Ovary (tissue), 9 donors: ENCODE data around the gene SLC36A4. TPM values are rescaled to one million over a fixed set of nuclear protein-coding genes. Genes with fewer than 3 reads are reported as not detected.

Experiments
- DNase-seq, 5 donors: peaks; one replicate each; pipeline ENCODE4 v3.0.0-alpha.2; 2019 to 2020
- H3K27ac ChIP-seq, 2 donors: fragments of 200-600 bp; one replicate each; pipeline versions ENCODE4 v1.5.1 to v1.8.0; 2019 to 2022
- H3K27me3 ChIP-seq: fragments of 200-600 bp; one replicate; pipeline ENCODE4 v1.8.0; 2022
- H3K36me3 ChIP-seq: fragments of 200-600 bp; sonication (generic); one replicate; pipeline ENCODE4 v1.5.1; 2019
- H3K4me1 ChIP-seq: one replicate; pipeline ENCODE4 v1.8.1; 2013; ENCODE audit warnings: mild to moderate bottlenecking, moderate library complexity; ENCODE audit not compliant: insufficient read depth
- H3K4me3 ChIP-seq: fragments of 200-600 bp; sonication (generic); one replicate; pipeline ENCODE4 v1.5.1; 2017
- H3K9me3 ChIP-seq, 2 donors: fragments of 200-600 bp in 1 of 2; sonication (generic) in 1 of 2; one replicate each; pipeline versions ENCODE4 v1.5.1 to v1.8.1; 2013 to 2019; ENCODE audit warnings: mild to moderate bottlenecking in 1 of 2, moderate library complexity in 1 of 2
- EP300 ChIP-seq: sonication (generic); formaldehyde crosslinking; IDR thresholded peaks from one replicate; pipeline ENCODE4 v1.6.1; 2017; ENCODE audit warnings: antibody characterized with exemption
- POLR2A ChIP-seq: fragments of 450-650 bp; IDR thresholded peaks from one replicate; pipeline ENCODE4 v1.6.1; 2017; ENCODE audit warnings: antibody characterized with exemption, mild to moderate bottlenecking, moderate library complexity
- WGBS, 3 donors: extraction: QIAGEN DNeasy Blood & Tissue Kit in 1 of 3; methylation state at CpG; one replicate each; pipeline versions ENCODE4 v1.1.5 to v1.1.7; 2013 to 2017; 5-methylcytosine and 5-hydroxymethylcytosine counted together
- intact Hi-C, 4 donors: fragments of 100-400 bp; cut with DNase I; formaldehyde crosslinking; loops; one replicate each; pipeline versions ENCODE4 v1.11.0 to v1.15.1; 2022 to 2023
- polyA plus RNA-seq, 2 donors: library from polyadenylated mRNA; stranded (reverse); fragments of 200-250 nt in 1 of 2; fragments of 350-450 nt in 1 of 2; fragmentation: Illumina TruSeq in 1 of 2; extraction: RNeasy Lipid Tissue Mini Kit (QIAGEN cat#74804) in 1 of 2; gene quantifications; one replicate each; pipeline ENCODE4 v1.2.3, GENCODE V29; 2013 to 2014
- total RNA-seq, 7 donors: library from RNA; depleted of rRNA in 2 of 7; stranded (reverse); fragments of >200 nt in 2 of 7; fragmentation: NEBNext Ultra II Directional in 3 of 7; extraction: Animal tissue kit (Norgen Biotek cat#: 25700) in 3 of 7; gene quantifications; one replicate each; pipeline versions ENCODE4 v1.1.0 to v1.2.4, GENCODE V29; 2016 to 2023
- TF ChIP-seq, protein P1 (sequence below), 3 donors: fragments of 450-650 bp in 2 of 3; fragments of 200-600 bp in 1 of 3; IDR thresholded peaks; one replicate each; pipeline versions ENCODE4 v1.5.1 to v1.8.0; 2016 to 2022; ENCODE audit warnings: antibody characterized with exemption in 3 of 3, mild to moderate bottlenecking in 1 of 3
- donor health status: DM: no; HTN: no; CAD: no; lungs with moderate emphysema.
- donor health status: DM: no; HTN: no; CAD: no.
- donor health status: Bipolar disorder and iron deficiency.
- donor health status: DM: yes; HTN: yes; CAD: no.
- donor health status: DM: no; HTN: no; CAD: no.
- donor health status: DM: yes; HTN: yes; CAD: no.

The SLC36A4 gene
- total and polyA plus RNA-seq, 9 donors: 6.4 to 23.9 (median 13.8) TPM

DNA sequence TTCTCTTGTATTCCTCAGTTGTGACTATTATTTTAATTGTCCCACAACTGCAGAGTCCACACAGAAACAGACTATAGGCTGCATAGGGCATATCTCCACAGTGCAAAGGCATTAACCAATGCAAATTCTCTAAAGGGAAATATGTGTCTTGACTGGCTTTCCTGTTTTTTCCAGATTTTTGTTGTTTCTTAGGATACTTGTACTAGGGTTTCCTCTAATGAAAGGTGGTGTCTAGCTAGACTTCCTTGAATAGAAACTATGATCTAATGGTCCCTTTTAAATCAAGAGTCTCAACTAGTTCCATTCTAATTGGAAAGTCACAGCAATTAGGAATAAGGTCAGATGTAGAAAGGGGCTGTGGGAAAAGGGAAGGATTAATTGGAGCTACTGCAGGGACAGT lies 37.6 kb downstream of the SLC36A4 start:
- Histone ChIP-seq H3K4me1 (no peaks in the 10 kb centered on the region), H3K27me3 (no peaks in the 10 kb centered on the region), H3K36me3 (no peaks in the 10 kb centered on the region), H3K9me3 (no peaks in the 10 kb centered on the region), H3K4me3 (no peak overlapping the region), H3K27ac (no peak overlapping the region)
- no peak for DNase-seq
- no peak for TF ChIP-seq EP300
- TF ChIP-seq, protein P1, sequence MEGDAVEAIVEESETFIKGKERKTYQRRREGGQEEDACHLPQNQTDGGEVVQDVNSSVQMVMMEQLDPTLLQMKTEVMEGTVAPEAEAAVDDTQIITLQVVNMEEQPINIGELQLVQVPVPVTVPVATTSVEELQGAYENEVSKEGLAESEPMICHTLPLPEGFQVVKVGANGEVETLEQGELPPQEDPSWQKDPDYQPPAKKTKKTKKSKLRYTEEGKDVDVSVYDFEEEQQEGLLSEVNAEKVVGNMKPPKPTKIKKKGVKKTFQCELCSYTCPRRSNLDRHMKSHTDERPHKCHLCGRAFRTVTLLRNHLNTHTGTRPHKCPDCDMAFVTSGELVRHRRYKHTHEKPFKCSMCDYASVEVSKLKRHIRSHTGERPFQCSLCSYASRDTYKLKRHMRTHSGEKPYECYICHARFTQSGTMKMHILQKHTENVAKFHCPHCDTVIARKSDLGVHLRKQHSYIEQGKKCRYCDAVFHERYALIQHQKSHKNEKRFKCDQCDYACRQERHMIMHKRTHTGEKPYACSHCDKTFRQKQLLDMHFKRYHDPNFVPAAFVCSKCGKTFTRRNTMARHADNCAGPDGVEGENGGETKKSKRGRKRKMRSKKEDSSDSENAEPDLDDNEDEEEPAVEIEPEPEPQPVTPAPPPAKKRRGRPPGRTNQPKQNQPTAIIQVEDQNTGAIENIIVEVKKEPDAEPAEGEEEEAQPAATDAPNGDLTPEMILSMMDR (IDR thresholded peaks at IDR 0.05): no peak
- intact Hi-C loops: no loop called here

DNA sequence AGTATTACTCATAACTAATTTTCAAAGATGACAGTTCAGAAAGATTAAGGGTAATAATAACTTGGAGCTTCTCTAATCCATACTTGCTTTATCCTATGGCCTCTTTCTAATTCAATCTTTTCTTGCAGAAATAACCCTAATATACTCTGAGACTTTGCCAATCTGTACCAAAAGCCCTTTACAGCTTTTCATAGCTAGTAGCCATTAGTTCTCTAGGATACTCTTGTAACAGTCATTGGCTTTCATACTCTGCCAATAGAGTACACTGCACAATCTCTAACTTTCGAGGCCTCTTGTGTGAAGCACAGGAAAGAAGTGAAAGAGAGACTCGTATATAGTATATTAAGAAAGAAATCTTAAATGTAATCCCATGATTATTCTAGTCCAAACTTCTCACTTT lies 38.1 kb downstream of the SLC36A4 start:
- WGBS, 3 donors: 92 to 93% (median 92%) methylated on average over 2 of the region's 2 CpGs
- intact Hi-C loops: no loop called here

DNA sequence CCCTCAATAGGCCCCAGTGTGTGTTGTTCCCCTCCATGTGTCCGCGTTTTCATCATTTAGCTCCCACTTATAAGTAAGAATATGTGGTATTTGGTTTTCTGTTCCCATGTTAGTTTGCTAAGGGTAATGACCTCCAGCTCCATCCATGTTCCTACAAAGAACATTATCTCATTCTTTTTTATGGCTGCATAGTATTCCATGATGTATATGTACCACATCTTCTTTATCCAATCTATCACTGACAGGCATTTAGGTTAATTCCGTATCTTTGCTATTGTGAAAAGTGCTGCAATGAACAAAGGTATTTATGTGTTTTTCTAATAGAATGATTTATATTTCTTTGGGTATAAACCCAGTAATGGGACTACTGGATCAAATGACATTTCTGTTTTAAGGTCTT lies 42.1 kb downstream of the SLC36A4 start:
- 98 to 100% (median 99%) methylated on average over 3 of the region's 3 CpGs for WGBS, 3 donors
- no peak overlapping the region for H3K27ac ChIP-seq
- TF ChIP-seq EP300: no peak
- no peak for TF ChIP-seq POLR2A
- TF ChIP-seq, protein P1 (IDR thresholded peaks at IDR 0.05): no peak
- no peaks in the 10 kb centered on the region for H3K27me3 ChIP-seq
- no peaks in the 10 kb centered on the region for H3K4me1 ChIP-seq
- no peak overlapping the region for H3K4me3 ChIP-seq
- DNase-seq: no peak
- no peaks in the 10 kb centered on the region for H3K36me3 ChIP-seq
- intact Hi-C loops: no loop called here
- H3K9me3 ChIP-seq: no peaks in the 10 kb centered on the region

More for the DNA sequence above, 38.1 kb downstream of the SLC36A4 start:
- Histone ChIP-seq H3K27me3 (no peaks in the 10 kb centered on the region), H3K4me3 (no peak overlapping the region), H3K9me3 (no peaks in the 10 kb centered on the region), H3K36me3 (no peaks in the 10 kb centered on the region), H3K27ac (no peak overlapping the region), H3K4me1 (no peaks in the 10 kb centered on the region)
- no peak for TF ChIP-seq EP300
- no peak for TF ChIP-seq POLR2A
- TF ChIP-seq, protein P1 (IDR thresholded peaks at IDR 0.05): no peak
- no peak for DNase-seq

DNA sequence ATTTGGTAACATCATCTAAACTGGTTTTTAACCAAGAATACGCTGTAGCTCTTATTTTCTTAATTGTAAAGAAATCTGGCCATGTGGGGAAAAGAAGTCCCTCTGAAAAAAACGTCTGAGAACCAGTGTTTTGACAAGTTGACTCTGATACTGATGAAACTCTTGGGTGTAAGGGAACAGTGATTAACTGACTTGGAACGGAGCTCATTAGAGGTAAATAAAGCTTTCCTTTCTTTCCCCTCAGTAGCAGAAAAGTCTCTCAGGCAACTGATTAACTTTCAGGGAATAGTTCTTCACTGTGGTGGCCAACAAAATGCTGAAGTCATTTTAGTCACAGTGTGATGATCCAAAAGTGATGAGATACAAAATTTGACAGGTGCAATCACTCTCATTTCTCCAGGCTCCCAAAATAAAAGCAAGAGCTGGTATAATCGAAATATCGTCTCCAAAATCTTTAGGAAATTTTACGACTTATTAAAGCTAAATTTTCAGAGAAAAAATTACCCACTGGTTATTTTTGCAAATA lies 52.3 kb downstream of the SLC36A4 start:
- H3K27me3 ChIP-seq: no peaks in the 10 kb centered on the region
- H3K27ac ChIP-seq: no peak overlapping the region
- intact Hi-C loops: no loop called here
- no peaks in the 10 kb centered on the region for H3K4me1 ChIP-seq
- no peaks in the 10 kb centered on the region for H3K36me3 ChIP-seq
- no peaks in the 10 kb centered on the region for H3K9me3 ChIP-seq
- no peak for DNase-seq
- TF ChIP-seq POLR2A: no peak
- TF ChIP-seq, protein P1 (IDR thresholded peaks at IDR 0.05): no peak
- no peak for TF ChIP-seq EP300
- WGBS, 3 donors: 78 to 87% (median 79%) methylated on average over 6 of the region's 6 CpGs
- H3K4me3 ChIP-seq: no peak overlapping the region
